HG02763 (cell line): ENCODE results near the gene RBM47.
"Not testable (repeated sequence)": the region's sequence is repeated elsewhere in the genome, so short reads cannot be mapped to it uniquely, and the experiment has no call there.

Source experiments
- ATAC-seq: cut with Tn5 transposase; IDR thresholded peaks from one replicate; pipeline ENCODE4 v1.9.1; 2021; ENCODE audit warnings: mild to moderate bottlenecking, moderate library complexity; ENCODE audit not compliant: unreplicated experiment

RBM47 gene

DNA sequence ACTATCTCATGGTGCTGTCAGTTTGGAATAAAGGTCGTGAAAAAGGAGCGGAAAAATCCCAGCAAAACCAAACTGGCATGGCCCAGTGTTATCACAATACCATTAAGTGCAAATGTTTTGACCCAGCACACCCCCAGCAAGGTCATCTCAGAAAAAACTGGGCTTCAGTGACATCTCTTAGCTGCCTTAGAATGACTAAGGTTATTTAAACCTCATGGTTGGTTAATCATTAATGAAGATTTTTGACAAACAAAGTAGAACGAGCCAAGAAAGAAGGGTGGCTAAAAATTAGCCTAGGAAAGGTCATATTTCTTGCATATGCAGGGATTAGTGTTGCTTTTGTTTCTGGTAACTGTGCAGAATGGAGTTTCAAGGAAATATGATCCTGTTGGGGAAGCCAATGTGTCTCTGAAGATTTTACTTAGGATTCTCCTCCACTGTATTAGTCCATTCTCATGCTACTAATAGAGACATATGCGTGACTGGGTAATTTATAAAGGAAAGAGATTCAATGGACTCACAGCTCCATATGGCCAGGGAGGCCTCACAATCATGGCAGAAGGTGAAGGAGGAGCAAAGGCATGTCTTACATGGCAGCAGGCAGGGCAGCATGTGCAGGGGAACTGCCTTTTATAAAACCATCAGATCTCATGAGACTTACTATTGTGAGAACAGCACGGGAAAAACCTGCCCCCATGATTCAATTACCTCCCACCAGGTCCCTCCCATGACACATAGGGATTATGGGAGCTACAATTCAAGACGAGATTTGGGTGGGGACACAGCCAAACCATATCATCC lies 211.0 kb downstream of the RBM47 start:
- ATAC-seq: no peak

DNA sequence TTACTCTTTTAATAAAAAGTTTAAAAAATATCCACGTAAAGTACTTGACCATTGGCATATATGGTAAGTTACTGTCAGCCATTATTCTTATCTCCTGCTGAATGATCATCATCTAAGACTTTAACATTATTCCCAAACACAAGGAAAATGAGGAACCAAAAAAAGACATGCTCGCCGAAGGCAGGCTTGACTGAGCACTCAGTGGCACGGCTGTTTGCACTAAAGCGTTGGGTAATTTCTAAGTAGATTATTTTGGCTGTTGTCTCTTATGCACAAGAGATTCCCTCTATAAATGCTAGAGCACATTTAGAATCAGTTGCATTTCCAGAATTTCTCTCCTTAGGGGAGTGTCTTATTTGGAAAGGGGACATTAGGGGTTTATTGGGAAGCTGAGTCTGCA lies 211.7 kb downstream of the RBM47 start:
- ATAC-seq: no peak

DNA sequence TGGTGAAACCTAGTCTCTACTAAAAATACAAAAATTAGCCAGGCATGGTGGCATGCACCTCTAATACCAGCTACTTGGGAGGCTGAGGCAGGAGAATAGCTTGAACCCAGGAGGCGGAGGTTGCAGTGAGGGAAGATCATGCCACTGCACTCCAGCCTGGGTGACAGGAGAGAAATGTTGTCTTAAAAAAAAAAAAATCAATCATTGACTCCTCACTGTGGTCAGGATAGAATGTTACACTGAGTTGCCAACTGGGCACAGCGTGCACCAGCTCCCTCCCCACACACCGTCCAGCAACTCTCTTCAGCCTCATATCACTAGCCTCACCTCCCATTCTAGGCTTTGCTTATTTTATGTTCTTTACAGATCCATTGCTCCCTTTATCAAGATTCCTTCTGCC lies 215.0 kb downstream of the RBM47 start:
- ATAC-seq: no peak

DNA sequence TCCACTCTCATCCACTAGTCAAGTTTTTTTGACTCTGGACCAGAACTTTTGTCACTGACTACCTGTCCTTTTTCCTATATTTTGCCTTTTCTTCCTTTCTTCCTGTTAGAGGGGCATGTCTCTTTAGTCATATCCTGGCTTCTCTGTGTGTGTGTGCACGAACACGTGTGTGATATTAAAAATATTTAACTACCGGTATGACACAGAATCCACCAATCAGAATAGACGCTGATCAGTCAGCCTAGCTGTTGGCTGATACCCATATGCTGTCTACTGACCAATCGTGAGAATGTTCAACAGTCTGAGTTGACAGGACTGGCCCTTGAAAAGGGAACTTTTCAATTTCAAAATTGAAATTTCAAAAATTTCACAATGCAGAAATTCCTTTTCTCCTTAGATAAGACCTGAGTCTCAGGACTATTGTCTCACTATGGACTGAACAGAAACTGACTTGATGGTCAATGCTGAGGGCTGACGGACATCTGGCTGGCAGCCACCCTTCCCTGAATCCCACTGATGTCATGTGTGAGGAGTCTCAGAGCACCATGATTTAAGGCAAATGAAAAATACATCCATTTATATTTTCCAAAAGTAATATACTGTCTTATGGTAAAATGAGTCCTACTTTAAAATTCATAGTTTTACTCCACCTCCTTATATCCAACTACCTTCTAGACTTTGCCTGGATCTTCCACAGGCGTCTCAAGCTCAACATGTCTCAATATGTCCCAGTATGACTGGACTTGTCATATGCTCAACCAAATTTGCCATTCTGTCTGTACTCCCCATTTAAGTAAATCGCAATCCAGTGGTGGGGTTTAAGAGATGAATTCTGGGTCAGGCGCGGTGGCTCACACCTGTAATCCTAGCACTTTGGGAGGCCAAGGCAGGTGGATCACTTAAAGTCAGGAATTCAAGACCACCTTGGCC lies 216.5 kb downstream of the RBM47 start:
- no peak for ATAC-seq

DNA sequence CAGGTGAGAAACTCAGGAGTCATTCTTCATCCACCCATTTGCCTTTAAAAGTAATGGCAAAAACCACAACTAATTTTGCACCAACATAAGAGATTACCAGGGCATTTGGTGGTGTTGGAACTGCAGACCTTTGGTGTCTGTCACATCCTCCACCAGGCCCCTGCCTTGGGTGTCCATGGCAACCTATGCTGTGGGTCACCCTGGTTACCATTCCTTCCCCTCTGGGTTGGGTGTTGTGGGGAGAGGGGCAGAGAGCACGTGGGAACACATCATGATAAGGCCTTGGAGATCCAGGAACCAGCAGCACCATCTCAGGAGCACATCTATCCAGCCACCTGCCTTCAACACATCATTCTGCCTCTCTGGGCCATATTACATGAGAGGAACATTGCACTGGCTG lies 217.3 kb downstream of the RBM47 start:
- ATAC-seq: no peak

DNA sequence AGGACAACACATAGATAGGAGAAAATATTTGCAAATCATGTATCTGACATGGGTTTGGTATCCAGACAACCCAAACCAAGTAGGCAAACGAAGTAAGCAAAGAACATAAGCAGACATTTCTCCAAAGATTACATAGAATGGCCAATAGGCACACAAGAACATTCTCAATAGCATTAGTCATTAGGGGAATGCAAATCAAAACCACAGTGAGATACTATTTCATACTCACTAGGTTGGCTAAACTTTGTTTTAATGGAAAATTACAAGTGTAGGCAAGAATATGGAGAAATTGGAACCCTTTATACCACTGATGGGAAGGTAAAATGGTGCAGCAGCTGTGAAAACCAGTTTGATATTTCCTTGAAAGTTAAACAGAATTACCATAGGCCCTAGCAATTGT lies 219.8 kb downstream of the RBM47 start:
- no peak for ATAC-seq

- not testable (repeated sequence) for ATAC-seq
These were observed 222.2 kb downstream of the RBM47 start for GRCh38 chr4:40407468-40407867.

- ATAC-seq: no peak
These were observed 223.3 kb downstream of the RBM47 start for GRCh38 chr4:40406340-40406739.

DNA sequence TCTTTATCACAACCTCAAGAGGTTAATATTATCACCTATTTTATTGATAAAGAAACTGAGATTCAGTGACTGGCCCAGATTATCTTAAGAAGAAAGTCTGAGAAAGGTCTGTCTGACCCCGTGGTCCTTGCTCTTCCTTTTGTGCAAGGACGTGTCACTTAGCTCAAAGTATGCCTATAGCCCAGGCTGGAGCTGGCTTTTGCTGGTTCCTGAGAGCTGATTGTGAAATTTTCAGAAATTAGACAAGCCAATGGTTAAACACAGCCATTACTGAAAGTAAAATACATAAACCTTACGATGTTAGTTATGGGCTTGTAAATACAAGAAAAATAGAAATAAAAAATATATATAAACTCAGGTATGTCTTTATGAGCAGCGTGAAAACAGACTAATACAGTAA lies 224.5 kb downstream of the RBM47 start:
- no peak for ATAC-seq

GRCh38 chr4:40403081-40403480 lies 226.6 kb downstream of the RBM47 start:
- no peak for ATAC-seq

- ATAC-seq: no peak
These were observed 227.1 kb downstream of the RBM47 start for GRCh38 chr4:40402556-40402955.

- no peak for ATAC-seq
These were observed 228.0 kb downstream of the RBM47 start for GRCh38 chr4:40401631-40402030.

DNA sequence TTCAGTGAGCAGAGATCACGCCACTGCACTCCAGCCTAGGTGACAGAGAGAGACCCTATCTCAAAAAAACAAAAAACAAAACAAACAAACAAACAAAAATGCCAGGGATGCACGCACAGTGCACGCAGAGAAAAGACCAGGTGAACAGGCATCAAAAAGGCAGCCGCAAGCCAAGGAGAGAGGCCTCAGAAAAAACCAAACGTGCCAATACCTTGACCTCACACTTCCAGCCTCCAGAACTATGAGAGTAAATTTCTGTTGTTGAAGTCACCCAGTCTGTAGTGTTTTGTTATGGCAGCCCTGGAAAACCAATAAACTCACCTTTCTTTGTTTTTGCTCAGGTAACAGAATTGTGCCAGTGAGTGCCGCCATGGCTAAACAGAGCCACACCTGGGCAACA lies 228.6 kb downstream of the RBM47 start:
- no peak for ATAC-seq

DNA sequence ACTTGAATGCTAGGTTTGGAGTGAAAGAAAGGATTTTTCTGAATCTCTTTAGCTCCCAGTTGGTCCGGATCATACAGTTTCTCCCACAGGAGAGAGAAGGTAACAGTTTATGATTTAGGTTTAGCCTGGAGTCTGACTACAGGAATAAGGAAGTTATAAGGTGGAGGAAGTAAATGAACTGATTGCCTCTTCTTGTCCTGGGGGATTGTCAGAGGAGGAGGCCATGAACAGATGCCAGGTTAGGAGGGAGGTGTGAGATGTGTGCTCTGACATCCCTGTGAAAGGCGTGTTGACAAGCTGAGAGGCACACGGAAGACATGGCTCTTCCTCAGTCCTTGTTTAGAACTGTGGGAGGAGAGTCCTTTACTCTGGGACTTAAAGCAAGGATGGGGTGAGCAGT lies 230.1 kb downstream of the RBM47 start:
- ATAC-seq: no peak

- no peak for ATAC-seq
These were observed 233.5 kb downstream of the RBM47 start for GRCh38 chr4:40395908-40396793.

- no peak for ATAC-seq
These were observed 234.3 kb downstream of the RBM47 start for GRCh38 chr4:40395166-40395900.

GRCh38 chr4:40394236-40394635 lies 235.4 kb downstream of the RBM47 start:
- ATAC-seq: no peak

GRCh38 chr4:40392241-40392640 lies 237.4 kb downstream of the RBM47 start:
- not testable (repeated sequence) for ATAC-seq

DNA sequence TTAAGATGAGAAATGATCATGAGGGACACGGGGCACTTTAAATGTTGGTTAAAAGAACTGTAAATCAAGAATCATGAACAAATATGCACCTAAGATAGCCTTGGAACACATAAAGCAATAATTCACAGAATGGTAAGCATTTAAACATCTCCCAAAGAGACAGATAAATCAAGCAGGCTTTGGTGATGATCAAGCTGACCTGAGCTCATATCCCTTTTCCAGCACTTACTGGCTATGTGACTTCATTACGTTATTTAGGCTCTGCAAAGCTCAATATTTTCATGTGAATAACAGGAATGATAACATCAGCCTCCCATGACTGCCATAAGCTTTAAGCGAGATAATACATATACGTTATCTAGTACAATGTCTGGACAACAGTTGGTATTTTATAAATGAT lies 239.7 kb downstream of the RBM47 start:
- ATAC-seq: no peak

GRCh38 chr4:40388239-40388638 lies 241.4 kb downstream of the RBM47 start:
- ATAC-seq: no peak
